Right lobe of liver (tissue), 4 donors: ENCODE results near the gene KLHL20.

Experiments used
- CTCF ChIP-seq, 4 donors: fragments of 200-600 bp in 3 of 4; fragments of 450-650 bp in 1 of 4; IDR thresholded peaks; one replicate each; pipeline versions ENCODE4 v1.5.1 to v1.8.0; 2016 to 2022; ENCODE audit warnings: antibody characterized with exemption in 4 of 4, mild to moderate bottlenecking in 2 of 4
- POLR2A ChIP-seq: fragments of 450-650 bp; IDR thresholded peaks from one replicate; pipeline ENCODE4 v1.6.1; 2017; ENCODE audit warnings: antibody characterized with exemption, mild to moderate bottlenecking
- donor health status: DM: no; HTN: no; CAD: no.
- donor health status: DM: no; HTN: no; CAD: no.
- donor health status: DM: no; HTN: yes; CAD: no.

GRCh38 chr1:173742203-173742886 lies 27.6 kb downstream of the KLHL20 start:
- TF ChIP-seq POLR2A (no peak), CTCF (IDR thresholded peaks at IDR 0.05) (no peak)
